Measurements from ENCODE around the gene GDF15. TPM values are rescaled to one million over a fixed set of nuclear protein-coding genes. Genes with fewer than 3 reads are reported as not detected.
A peak's percentile ranks its signal among the peaks of the same experiment; 100 is the strongest.

GDF15 gene
- total RNA-seq, 3 donors from 2014 or later, result 13.8 to 28.2 (median 20.4) TPM

GRCh38 chr19:18412610-18413239 lies 26.8 kb downstream of the GDF15 start:
- no peak for TF ChIP-seq CTCF (IDR thresholded peaks at IDR 0.05)
- Histone ChIP-seq H3K36me3 (ENCODE audit: low read depth) (no peaks in the 10 kb centered on the region), H3K4me1 (ENCODE audit: low read depth) (peaks cover 24% of the 10 kb centered on the region), H3K9me3 (no peaks in the 10 kb centered on the region), H3K4me3 (no peak overlapping the region)
- DNase-seq, result no peak
- ATAC-seq, result no peak
- intact Hi-C loops (cut with DNase I, micrococcal nuclease), result no loop called here

GRCh38 chr19:18414504-18415177 lies 28.7 kb downstream of the GDF15 start:
- no peak for TF ChIP-seq CTCF (IDR thresholded peaks at IDR 0.05)
- intact Hi-C loops (cut with DNase I, micrococcal nuclease), result no loop called here

GRCh38 chr19:18415178-18415867 lies 29.4 kb downstream of the GDF15 start:
- Histone ChIP-seq H3K36me3 (ENCODE audit: low read depth) (no peaks in the 10 kb centered on the region), H3K9me3 (no peaks in the 10 kb centered on the region), H3K4me3 (no peak overlapping the region), H3K4me1 (ENCODE audit: low read depth) (peaks cover 33% of the 10 kb centered on the region)
- intact Hi-C loops (cut with DNase I, micrococcal nuclease), result no loop called here
- no peak for TF ChIP-seq CTCF (IDR thresholded peaks at IDR 0.05)
- ATAC-seq, result no peak
- DNase-seq, result peak; percentile 50 to 80 (median 60)

More at GRCh38 chr19:18414504-18415177, 28.7 kb downstream of the GDF15 start:
- Histone ChIP-seq H3K4me3 (no peak overlapping the region), H3K36me3 (ENCODE audit: low read depth) (no peaks in the 10 kb centered on the region), H3K9me3 (no peaks in the 10 kb centered on the region), H3K4me1 (ENCODE audit: low read depth) (peaks cover 31% of the 10 kb centered on the region)
- no peak for ATAC-seq
- peak; percentile 49 to 67 (median 51) for DNase-seq

GRCh38 chr19:18416778-18417249 lies 30.9 kb downstream of the GDF15 start:
- DNase-seq (peak; percentile 79 to 92 (median 85)), ATAC-seq (peak; percentile 55)
- Histone ChIP-seq H3K4me1 (ENCODE audit: low read depth) (peaks cover 39% of the 10 kb centered on the region), H3K9me3 (no peaks in the 10 kb centered on the region), H3K4me3 (no peak overlapping the region), H3K36me3 (ENCODE audit: low read depth) (no peaks in the 10 kb centered on the region)
- TF ChIP-seq CTCF (IDR thresholded peaks at IDR 0.05), result no peak
- intact Hi-C loops (cut with DNase I, micrococcal nuclease), result no loop called here

DNA sequence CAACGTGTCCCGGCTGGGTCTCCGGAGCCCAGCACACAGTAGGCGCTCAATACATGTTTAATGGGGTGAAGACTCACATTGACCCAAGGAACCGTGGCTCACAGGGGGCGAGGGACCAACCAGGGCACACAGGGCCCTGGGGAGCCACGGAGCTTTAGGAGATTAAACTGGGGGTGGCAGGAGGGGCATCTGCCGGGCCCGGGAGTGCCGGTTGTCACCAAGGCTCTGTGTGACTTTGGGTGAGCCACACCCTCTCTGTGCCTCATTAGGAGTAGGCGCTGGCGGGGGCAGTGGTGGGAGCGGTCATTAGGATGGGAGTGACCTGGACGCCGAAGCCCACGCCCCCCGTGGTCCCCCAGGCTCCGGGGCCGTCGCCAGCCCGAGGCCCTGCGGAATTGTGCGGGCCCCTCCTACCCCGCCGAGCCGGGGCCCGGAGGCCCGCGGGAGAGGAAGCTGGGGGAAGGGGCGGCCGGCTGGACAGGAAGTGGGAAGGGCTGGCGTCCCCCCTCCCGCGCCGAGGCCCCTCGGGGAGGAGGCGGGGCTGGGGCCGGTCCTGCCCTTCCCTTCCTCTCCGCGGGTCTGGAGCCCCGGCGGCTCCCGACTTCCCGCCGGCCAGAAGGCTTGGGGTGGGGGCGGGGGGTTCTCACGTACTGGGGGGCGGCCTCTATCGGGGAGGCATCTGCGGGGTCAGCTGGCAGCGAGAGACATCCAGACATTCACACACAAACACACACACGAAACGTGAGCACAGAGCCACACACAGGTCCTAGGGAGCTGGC lies 31.5 kb downstream of the GDF15 start:
- DNase-seq (peak; percentile 58 to 88 (median 79)), ATAC-seq (peak; percentile 25)
- no peak for TF ChIP-seq CTCF (IDR thresholded peaks at IDR 0.05)
- intact Hi-C loops (cut with DNase I, micrococcal nuclease), result no loop called here
- no peak overlapping the region for H3K4me3 ChIP-seq
- peaks cover 39% of the 10 kb centered on the region for H3K4me1 ChIP-seq (ENCODE audit: low read depth)
- H3K36me3 ChIP-seq (ENCODE audit: low read depth), result no peaks in the 10 kb centered on the region
- H3K9me3 ChIP-seq, result no peaks in the 10 kb centered on the region
